Endothelial cell of umbilical vein (primary cell): ENCODE measurements around the gene SEMA4B. TPM values are rescaled to one million over a fixed set of nuclear protein-coding genes. Genes with fewer than 3 reads are reported as not detected.
A peak's percentile ranks its signal among the peaks of the same experiment; 100 is the strongest.

ENCODE experiments used
- BruUV-seq: library from RNA; stranded (reverse); fragments of 400-500 nt; replicated peaks from 2 replicates; lab custom pipeline; 2021; lab: Mats Ljungman, UMichigan
- CTCF ChIA-PET: fragments of 300-600, 350-600 bp; sonication (Branson Sonifier 250); formaldehyde crosslinking; loops from one replicate; lab custom pipeline; 2021; ENCODE audit warnings: antibody characterized with exemption, inconsistent platforms; lab: Charles Lee
- POLR2A ChIA-PET: fragments of 300-600, 350-600 bp; sonication (Branson Sonifier 250); formaldehyde crosslinking; loops from one replicate; lab custom pipeline; 2021; ENCODE audit warnings: antibody characterized with exemption, inconsistent platforms; lab: Charles Lee
- DNase-seq: peaks from one replicate; pipeline ENCODE4 v3.0.0-alpha.2; 2011; ENCODE audit warnings: low read depth, low spot score
- FAIRE-seq: peaks from 2 replicates; lab custom pipeline; 2011; peaks lifted over from hg19 to GRCh38; lab: Jason Lieb, UNC
- H2AFZ ChIP-seq: 2 replicates; pipeline ENCODE4 v1.6.0; 2012; ENCODE audit warnings: low read depth, low read length, control low read depth, inconsistent platforms
- H3K27ac ChIP-seq: 2 replicates; pipeline ENCODE4 v1.5.1; 2011; ENCODE audit warnings: low read depth, mild to moderate bottlenecking, control low read depth, low read length, moderate library complexity; ENCODE audit not compliant: insufficient read depth
- H3K27me3 ChIP-seq, 2 experiments: 2 replicates each; pipeline versions ENCODE4 v1.6.0 to v1.6.1; 2011; ENCODE audit warnings: low read length in 2 of 2, mixed read lengths in 1 of 2; ENCODE audit not compliant: control insufficient read depth in 2 of 2, insufficient read depth in 2 of 2
- H3K36me3 ChIP-seq, 2 experiments: 2 replicates in 1 of 2; 3 replicates in 1 of 2; pipeline ENCODE4 v1.5.1; 2011; ENCODE audit warnings: low read length in 2 of 2, mild to moderate bottlenecking in 1 of 2, moderate library complexity in 1 of 2; ENCODE audit not compliant: control insufficient read depth in 2 of 2, insufficient read depth in 2 of 2; ENCODE audit errors: extremely low read depth in 1 of 2
- H3K4me1 ChIP-seq: 3 replicates; pipeline ENCODE4 v1.5.1; 2011; ENCODE audit warnings: mild to moderate bottlenecking, low read length; ENCODE audit not compliant: control insufficient read depth, insufficient read depth; ENCODE audit errors: extremely low read depth
- H3K4me2 ChIP-seq: 2 replicates; pipeline ENCODE4 v1.6.1; 2011; ENCODE audit warnings: low read length, control low read depth, mixed read lengths; ENCODE audit not compliant: insufficient read depth
- H3K4me3 ChIP-seq, 3 experiments: fragments of 200-600 bp in 1 of 3; sonication (generic), shearing (Covaris generic) in 1 of 3; replicated peaks in 1 of 3; 2 replicates each; pipeline ENCODE4 v1.5.1; 2011 to 2016; ENCODE audit warnings: control low read depth in 3 of 3, low read length in 3 of 3, mild to moderate bottlenecking in 2 of 3, inconsistent platforms in 1 of 3, low read depth in 1 of 3, moderate library complexity in 1 of 3; ENCODE audit not compliant: insufficient read depth in 1 of 3
- H3K79me2 ChIP-seq: 2 replicates; pipeline ENCODE4 v1.6.0; 2012; ENCODE audit warnings: low read length, inconsistent platforms; ENCODE audit not compliant: control insufficient read depth, insufficient read depth
- H3K9ac ChIP-seq: replicated peaks from 2 replicates; pipeline ENCODE3; 2011; ENCODE audit warnings: low read length, control low read depth; ENCODE audit not compliant: insufficient read depth; ENCODE audit errors: extremely low read depth
- H3K9me1 ChIP-seq: replicated peaks from 3 replicates; pipeline ENCODE4 v1.6.0; 2011; ENCODE audit warnings: mild to moderate bottlenecking, low read length; ENCODE audit not compliant: control insufficient read depth, insufficient read depth; ENCODE audit errors: extremely low read depth
- H3K9me3 ChIP-seq: replicated peaks from 2 replicates; pipeline ENCODE4 v1.5.1; 2012; ENCODE audit warnings: low read length, inconsistent platforms; ENCODE audit not compliant: control insufficient read depth, insufficient read depth
- H4K20me1 ChIP-seq: replicated peaks from 2 replicates; pipeline ENCODE3; 2011; ENCODE audit warnings: mild to moderate bottlenecking, low read length; ENCODE audit not compliant: control insufficient read depth, insufficient read depth; ENCODE audit errors: extremely low read depth
- EZH2 ChIP-seq: IDR thresholded peaks from 2 replicates; pipeline ENCODE4 v1.6.1; 2012; ENCODE audit warnings: borderline replicate concordance, low read depth, mild to moderate bottlenecking, moderate library complexity, low read length, inconsistent platforms; ENCODE audit not compliant: severe bottlenecking
- FOS ChIP-seq: IDR thresholded peaks from 2 replicates; pipeline ENCODE4 v1.6.1; 2011; ENCODE audit warnings: mild to moderate bottlenecking, low read length, moderate library complexity, borderline replicate concordance; ENCODE audit not compliant: insufficient read depth
- GATA2 ChIP-seq: IDR thresholded peaks from 2 replicates; pipeline ENCODE4 v1.7.0; 2011; ENCODE audit warnings: low read depth, mild to moderate bottlenecking, moderate library complexity, mixed read lengths, low read length; ENCODE audit not compliant: insufficient read length, insufficient read depth
- JUN ChIP-seq: IDR thresholded peaks from 2 replicates; pipeline ENCODE4 v1.6.1; 2011; ENCODE audit warnings: borderline replicate concordance, low read depth; ENCODE audit not compliant: insufficient read length, insufficient read depth
- MYC ChIP-seq: IDR thresholded peaks from one replicate; pipeline ENCODE4 v1.6.1; 2011; ENCODE audit warnings: mild to moderate bottlenecking, low read depth, low read length
- POLR2A ChIP-seq: IDR thresholded peaks from 2 replicates; pipeline ENCODE4 v1.6.1; 2012; ENCODE audit warnings: low read depth, mild to moderate bottlenecking, control low read depth, low read length
- POLR2AphosphoS5 ChIP-seq: IDR thresholded peaks from 2 replicates; pipeline ENCODE4 v1.6.1; 2012; ENCODE audit warnings: low read depth, mild to moderate bottlenecking, control low read depth, low read length, moderate library complexity; ENCODE audit not compliant: insufficient read depth
- dilution Hi-C: fragments of 300-500 bp; cut with MboI; formaldehyde crosslinking; loops from one replicate; pipeline ENCODE4 v1.15.0; 2019; ENCODE audit warnings: low sequenced_read_pairs; ENCODE audit not compliant: extremely low pct_ligation_motif_present
- intact Hi-C: fragments of 100-400 bp; cut with micrococcal nuclease; formaldehyde crosslinking; loops from one replicate; pipeline ENCODE4 v1.10.0; 2022
- polyA plus RNA-seq, 4 experiments: library from polyadenylated mRNA; depleted of rRNA in 3 of 4; stranded (reverse) in 3 of 4; unstranded in 1 of 4; fragments of >200 nt; gene quantifications; 2 replicates each; pipeline versions ENCODE4 v1.2.1 to v1.2.3, GENCODE V29; 2011 to 2012; ENCODE audit warnings: missing spikeins in 1 of 4
- total RNA-seq: library from RNA; stranded (reverse); gene quantifications from 2 replicates; pipeline ENCODE4 v1.2.3, GENCODE V29; 2021
- TF ChIP-seq, protein P1 (sequence below), 2 donors: IDR thresholded peaks; 1 replicate in 1 of 2; 2 replicates in 1 of 2; pipeline ENCODE4 v1.5.1; 2011; ENCODE audit warnings: low read length in 2 of 2, mild to moderate bottlenecking in 2 of 2, moderate library complexity in 2 of 2, control low read depth in 1 of 2, inconsistent platforms in 1 of 2, low read depth in 1 of 2; ENCODE audit not compliant: insufficient read depth in 1 of 2; ENCODE audit errors: extremely low read depth in 1 of 2
- TF ChIP-seq, protein P2 (sequence below): IDR thresholded peaks from 2 replicates; pipeline ENCODE4 v1.6.1; 2011; ENCODE audit not compliant: insufficient read depth, insufficient read length

Gene SEMA4B
- total and polyA plus RNA-seq, 2 donors (not counting 3 experiments of a cell fraction or from before 2014, with no cell fraction given), result 6.1 to 7.1 TPM

DNA sequence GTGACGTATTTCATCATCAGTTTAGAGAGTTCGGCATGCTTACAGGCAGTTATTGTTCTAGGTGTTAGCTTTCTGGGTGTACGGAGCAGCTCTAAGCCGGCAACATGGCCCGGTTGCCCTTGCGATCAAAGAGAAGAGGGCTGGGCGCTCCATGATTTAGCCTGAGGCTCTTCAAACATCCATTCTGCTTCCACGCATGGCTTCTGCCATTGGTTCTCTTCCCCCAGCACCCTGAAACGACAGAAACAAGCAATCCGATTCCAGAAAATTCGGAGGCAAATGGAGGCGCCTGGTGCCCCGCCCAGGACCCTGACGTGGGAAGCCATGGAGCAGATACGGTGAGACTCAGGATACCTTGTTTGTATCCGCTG lies 64.9 kb downstream of the SEMA4B start:
- POLR2A ChIA-PET, result interaction anchor here (1.1 kb wide), 1 partner anchor 32 kb away, joined by 6 read pairs; the partner anchor contains the start of genes CIB1 and GDPGP1

More for the DNA sequence above, 64.9 kb downstream of the SEMA4B start:
- peak; percentile 70 for FAIRE-seq
- intact Hi-C loops (no loop called here), dilution Hi-C loops (no loop called here)
- peak overlapping the region; percentile 82 to 95 (median 85) for H3K4me3 ChIP-seq
- H4K20me1 ChIP-seq, result no peaks in the 10 kb centered on the region
- H3K9me3 ChIP-seq, result no peaks in the 10 kb centered on the region
- no TSS peak for BruUV-seq
- no peak for DNase-seq
- H3K9me1 ChIP-seq, result no peaks in the 10 kb centered on the region
- peaks cover 48% of the 10 kb centered on the region for H3K79me2 ChIP-seq
- CTCF ChIA-PET, result interaction anchor here (0.6 to 1.2 kb wide), 7 partner anchors 17 to 129 kb away, joined by 3 to 8 read pairs (median 3); partner anchors contain the start of genes CIB1, GDPGP1, SEMA4B and TTLL13
- H3K9ac ChIP-seq, result peak overlapping the region; percentile 84
- H3K4me2 ChIP-seq, result peak overlapping the region; percentile 98
- peaks cover 51% of the 10 kb centered on the region for H3K4me1 ChIP-seq
- peaks cover 7 to 11% of the 10 kb centered on the region in 2 experiments for H3K36me3 ChIP-seq
- TF ChIP-seq, protein P1, sequence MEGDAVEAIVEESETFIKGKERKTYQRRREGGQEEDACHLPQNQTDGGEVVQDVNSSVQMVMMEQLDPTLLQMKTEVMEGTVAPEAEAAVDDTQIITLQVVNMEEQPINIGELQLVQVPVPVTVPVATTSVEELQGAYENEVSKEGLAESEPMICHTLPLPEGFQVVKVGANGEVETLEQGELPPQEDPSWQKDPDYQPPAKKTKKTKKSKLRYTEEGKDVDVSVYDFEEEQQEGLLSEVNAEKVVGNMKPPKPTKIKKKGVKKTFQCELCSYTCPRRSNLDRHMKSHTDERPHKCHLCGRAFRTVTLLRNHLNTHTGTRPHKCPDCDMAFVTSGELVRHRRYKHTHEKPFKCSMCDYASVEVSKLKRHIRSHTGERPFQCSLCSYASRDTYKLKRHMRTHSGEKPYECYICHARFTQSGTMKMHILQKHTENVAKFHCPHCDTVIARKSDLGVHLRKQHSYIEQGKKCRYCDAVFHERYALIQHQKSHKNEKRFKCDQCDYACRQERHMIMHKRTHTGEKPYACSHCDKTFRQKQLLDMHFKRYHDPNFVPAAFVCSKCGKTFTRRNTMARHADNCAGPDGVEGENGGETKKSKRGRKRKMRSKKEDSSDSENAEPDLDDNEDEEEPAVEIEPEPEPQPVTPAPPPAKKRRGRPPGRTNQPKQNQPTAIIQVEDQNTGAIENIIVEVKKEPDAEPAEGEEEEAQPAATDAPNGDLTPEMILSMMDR (IDR thresholded peaks at IDR 0.05; ENCODE audit: extremely low read depth in 1 of 2, insufficient read depth in 1 of 2, low read depth in 1 of 2, low read length in 2 of 2), result no peak
- TF ChIP-seq FOS (no peak), POLR2A (no peak), EZH2 (no peak), POLR2AphosphoS5 (no peak), GATA2 (no peak), MYC (no peak), JUN (no peak)
- TF ChIP-seq, protein P2, sequence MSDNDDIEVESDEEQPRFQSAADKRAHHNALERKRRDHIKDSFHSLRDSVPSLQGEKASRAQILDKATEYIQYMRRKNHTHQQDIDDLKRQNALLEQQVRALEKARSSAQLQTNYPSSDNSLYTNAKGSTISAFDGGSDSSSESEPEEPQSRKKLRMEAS, result no peak
- peak overlapping the region; percentile 76 for H3K27ac ChIP-seq
- H3K27me3 ChIP-seq, result no peaks in the 10 kb centered on the region
- peak overlapping the region; percentile 29 for H2AFZ ChIP-seq
